DMS153 (cell line): Measurements from ENCODE around the gene IL21R.

ENCODE experiments used
- DNase-seq: peaks from one replicate; lab custom pipeline; 2025; lab: John Stamatoyannopoulos, UW

The IL21R gene

GRCh38 chr16:27464626-27465482 is 62.9 kb downstream of the IL21R start:
- DNase-seq: no peak

- no peak for DNase-seq
Observed at GRCh38 chr16:27465483-27465879, 63.5 kb downstream of the IL21R start.

- no peak for DNase-seq
Observed at GRCh38 chr16:27468941-27469531, 67.1 kb downstream of the IL21R start.

- no peak for DNase-seq
Observed at GRCh38 chr16:27470567-27471431, 68.8 kb downstream of the IL21R start.

- DNase-seq: no peak
Observed at GRCh38 chr16:27471661-27472060, 69.7 kb downstream of the IL21R start.

GRCh38 chr16:27472091-27473020 is 70.4 kb downstream of the IL21R start:
- no peak for DNase-seq

- no peak for DNase-seq
Observed at GRCh38 chr16:27473101-27473900, 71.3 kb downstream of the IL21R start.

- DNase-seq: no peak
Observed at GRCh38 chr16:27474041-27474440, 72.1 kb downstream of the IL21R start.

- DNase-seq: no peak
Observed at GRCh38 chr16:27474921-27475320, 72.9 kb downstream of the IL21R start.

- no peak for DNase-seq
Observed at GRCh38 chr16:27475561-27475960, 73.6 kb downstream of the IL21R start.

- DNase-seq: no peak
Observed at GRCh38 chr16:27476240-27476639, 74.3 kb downstream of the IL21R start.

GRCh38 chr16:27480761-27481160 is 78.8 kb downstream of the IL21R start:
- no peak for DNase-seq

- no peak for DNase-seq
Observed at GRCh38 chr16:27481282-27481934, 79.4 kb downstream of the IL21R start.

GRCh38 chr16:27482397-27483087 is 80.6 kb downstream of the IL21R start:
- DNase-seq: no peak

GRCh38 chr16:27483088-27483437 is 81.1 kb downstream of the IL21R start:
- DNase-seq: no peak

GRCh38 chr16:27483624-27484023 is 81.7 kb downstream of the IL21R start:
- no peak for DNase-seq

- DNase-seq: no peak
Observed at GRCh38 chr16:27485126-27485525, 83.2 kb downstream of the IL21R start.

GRCh38 chr16:27485811-27486210 is 83.8 kb downstream of the IL21R start:
- DNase-seq: no peak

GRCh38 chr16:27486344-27486743 is 84.4 kb downstream of the IL21R start:
- no peak for DNase-seq

GRCh38 chr16:27486760-27487159 is 84.8 kb downstream of the IL21R start:
- DNase-seq: no peak
